Body of pancreas (tissue), 4 donors: ENCODE results near the gene PELI3.
"Not testable (repeated sequence)": the region's sequence is repeated elsewhere in the genome, so short reads cannot be mapped to it uniquely, and the experiment has no call there.

Experiments used
- POLR2A ChIP-seq, 3 donors: fragments of 450-650 bp; IDR thresholded peaks; one replicate each; pipeline ENCODE4 v1.6.1; 2016; ENCODE audit warnings: antibody characterized with exemption in 3 of 3, mild to moderate bottlenecking in 2 of 3
- TF ChIP-seq, protein P1 (sequence below), 7 experiments: fragments of 450-650 bp in 4 of 7; fragments of 200-600 bp in 3 of 7; sonication (generic) in 3 of 7; IDR thresholded peaks; one replicate each; pipeline ENCODE4 v1.5.1; 2016 to 2019; ENCODE audit warnings: antibody characterized with exemption in 7 of 7

DNA sequence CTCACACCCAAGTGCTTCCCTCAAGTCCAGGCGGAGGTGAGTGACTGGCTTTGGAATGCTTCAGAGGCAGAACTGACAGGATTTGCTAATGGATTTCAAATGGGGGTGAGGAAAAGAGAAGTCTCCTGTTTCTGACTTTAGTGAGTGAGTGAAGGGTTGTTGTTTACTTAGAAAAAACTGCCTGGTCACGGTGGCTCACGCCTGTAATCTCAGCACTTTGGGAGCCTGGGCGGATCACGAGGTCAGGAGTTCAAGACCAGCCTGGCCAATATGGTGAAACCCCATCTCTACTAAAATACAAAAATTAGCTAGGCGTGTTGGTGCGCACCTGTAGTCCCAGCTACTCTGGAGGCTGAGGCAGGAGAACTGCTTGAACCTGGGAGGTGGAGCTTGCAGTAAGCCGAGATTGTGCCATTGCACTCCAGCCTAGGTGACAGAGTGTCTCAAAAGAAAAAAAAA lies 34.8 kb upstream of the PELI3 start:
- TF ChIP-seq, protein P1, sequence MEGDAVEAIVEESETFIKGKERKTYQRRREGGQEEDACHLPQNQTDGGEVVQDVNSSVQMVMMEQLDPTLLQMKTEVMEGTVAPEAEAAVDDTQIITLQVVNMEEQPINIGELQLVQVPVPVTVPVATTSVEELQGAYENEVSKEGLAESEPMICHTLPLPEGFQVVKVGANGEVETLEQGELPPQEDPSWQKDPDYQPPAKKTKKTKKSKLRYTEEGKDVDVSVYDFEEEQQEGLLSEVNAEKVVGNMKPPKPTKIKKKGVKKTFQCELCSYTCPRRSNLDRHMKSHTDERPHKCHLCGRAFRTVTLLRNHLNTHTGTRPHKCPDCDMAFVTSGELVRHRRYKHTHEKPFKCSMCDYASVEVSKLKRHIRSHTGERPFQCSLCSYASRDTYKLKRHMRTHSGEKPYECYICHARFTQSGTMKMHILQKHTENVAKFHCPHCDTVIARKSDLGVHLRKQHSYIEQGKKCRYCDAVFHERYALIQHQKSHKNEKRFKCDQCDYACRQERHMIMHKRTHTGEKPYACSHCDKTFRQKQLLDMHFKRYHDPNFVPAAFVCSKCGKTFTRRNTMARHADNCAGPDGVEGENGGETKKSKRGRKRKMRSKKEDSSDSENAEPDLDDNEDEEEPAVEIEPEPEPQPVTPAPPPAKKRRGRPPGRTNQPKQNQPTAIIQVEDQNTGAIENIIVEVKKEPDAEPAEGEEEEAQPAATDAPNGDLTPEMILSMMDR (IDR thresholded peaks at IDR 0.05) = not testable (repeated sequence)
- not testable (repeated sequence) for TF ChIP-seq POLR2A (IDR thresholded peaks at IDR 0.05)
